ENCODE results near the gene ARSI.
A peak's percentile ranks its signal among the peaks of the same experiment; 100 is the strongest.

Gene ARSI

GRCh38 chr5:150317048-150318003 is 14.6 kb upstream of the ARSI start:
- ChIA-PET POLR2A (interaction anchor here (0.8 kb wide), 1 partner anchor 26 kb away, joined by 4 read pairs; no protein-coding TSS in a partner anchor), CTCF (interaction anchor here (0.5 to 1.6 kb wide), 4 partner anchors 11 to 560 kb away, joined by 3 to 4 read pairs (median 3); no protein-coding TSS in a partner anchor)
- Histone ChIP-seq H3K36me3 (ENCODE audit: control insufficient read depth in 2 of 2, insufficient read depth in 1 of 2, low read length in 2 of 2) (no peaks in the 10 kb centered on the region), H3K9me3 (ENCODE audit: control insufficient read depth, insufficient read depth, low read depth, low read length) (no peaks in the 10 kb centered on the region), H3K27ac (ENCODE audit: extremely low read depth, low read depth, low read length) (no peak overlapping the region), H3K4me1 (ENCODE audit: control insufficient read depth, insufficient read depth, low read length) (peaks cover 7% of the 10 kb centered on the region), H3K4me3 (ENCODE audit: low read depth, low read length) (no peak overlapping the region)
- TF ChIP-seq ZNF639 (tag by site-specific recombination; IDR thresholded peaks at IDR 0.05) (peak; percentile 76; the same call in 1 of the 2 replicates), ZNF354C (tag by site-specific recombination; IDR thresholded peaks at IDR 0.05; ENCODE audit: borderline replicate concordance, low read depth) (no peak), ZNF366 (tag by site-specific recombination; conservative IDR thresholded peaks at IDR 0.05) (peak; percentile 72), ZNF311 (tag by site-specific recombination; IDR thresholded peaks at IDR 0.05; ENCODE audit: borderline replicate concordance) (no peak), ZBTB6 (tag by site-specific recombination; IDR thresholded peaks at IDR 0.05) (no peak), ZNF146 (tag by site-specific recombination; IDR thresholded peaks at IDR 0.05) (no peak), KLF9 (tag by site-specific recombination; IDR thresholded peaks at IDR 0.05; ENCODE audit: low read depth) (no peak), ZNF843 (tag by site-specific recombination; IDR thresholded peaks at IDR 0.05) (no peak), ATF2 (tag by site-specific recombination; IDR thresholded peaks at IDR 0.05; ENCODE audit: low read depth) (no peak), GFI1B (tag by site-specific recombination; IDR thresholded peaks at IDR 0.05) (no peak), PATZ1 (tag by site-specific recombination; IDR thresholded peaks at IDR 0.05) (peak; percentile 62), ZNF16 (tag by site-specific recombination; IDR thresholded peaks at IDR 0.05; ENCODE audit: low read depth) (no peak), PRDM2 (tag by site-specific recombination; IDR thresholded peaks at IDR 0.05; ENCODE audit: borderline replicate concordance) (no peak), ZNF394 (tag by site-specific recombination; IDR thresholded peaks at IDR 0.05; ENCODE audit: borderline replicate concordance) (peak; percentile 41; the same call in 1 of the 2 replicates), ZEB2 (tag by site-specific recombination; IDR thresholded peaks at IDR 0.05) (no peak), GLI4 (tag by site-specific recombination; IDR thresholded peaks at IDR 0.05) (no peak), ZNF114 (tag by site-specific recombination; IDR thresholded peaks at IDR 0.05) (no peak), ZNF654 (tag by site-specific recombination; IDR thresholded peaks at IDR 0.05; ENCODE audit: low read depth) (no peak), OSR2 (tag by site-specific recombination; IDR thresholded peaks at IDR 0.05) (no peak), ZNF623 (tag by site-specific recombination; IDR thresholded peaks at IDR 0.05) (no peak), ZNF18 (tag by site-specific recombination; IDR thresholded peaks at IDR 0.05) (no peak)

Data from HEK293 (cell line).